B cell (primary cell): ENCODE data around the gene MAP1LC3B2. TPM values are rescaled to one million over a fixed set of nuclear protein-coding genes. Genes with fewer than 3 reads are reported as not detected.

Experiments used
- ATAC-seq: fragments of 200-7000 bp; cut with Tn5 transposase; one replicate; pipeline ENCODE4 v1.10.0; 2021; ENCODE audit warnings: low read depth, mild to moderate bottlenecking, moderate number of reproducible peaks, moderate library complexity
- CTCF ChIA-PET: fragments of 350-600 bp; sonication (Branson Sonifier 250); formaldehyde crosslinking; loops from one replicate; lab custom pipeline; 2021; ENCODE audit warnings: antibody characterized with exemption, inconsistent platforms; lab: Charles Lee
- POLR2A ChIA-PET: fragments of 350-600 bp; sonication (Branson Sonifier 250); formaldehyde crosslinking; loops from one replicate; lab custom pipeline; 2021; ENCODE audit warnings: antibody characterized with exemption; lab: Charles Lee
- DNase-seq: peaks from one replicate; pipeline ENCODE4 v3.0.0; 2013
- H2AFZ ChIP-seq: 2 replicates; pipeline ENCODE4 v1.6.1; 2012; ENCODE audit warnings: mild to moderate bottlenecking, low read depth, low read length; ENCODE audit not compliant: insufficient read depth, poor library complexity, severe bottlenecking
- H3K27ac ChIP-seq, 2 donors: 1 replicate in 1 of 2; 2 replicates in 1 of 2; pipeline ENCODE4 v1.5.1; 2012 to 2013; ENCODE audit warnings: low read length in 2 of 2, mild to moderate bottlenecking in 2 of 2, moderate library complexity in 1 of 2
- H3K27me3 ChIP-seq, 4 experiments: fragments of 200-600 bp in 1 of 4; sonication (generic) in 1 of 4; replicated peaks in 1 of 4; 1 replicate in 2 of 4; 2 replicates in 2 of 4; pipeline versions ENCODE4 v1.6.1 to v1.7.0; 2013 to 2016; ENCODE audit warnings: low read length in 3 of 4, mild to moderate bottlenecking in 2 of 4, mixed read lengths in 1 of 4, moderate library complexity in 1 of 4; ENCODE audit not compliant: insufficient read depth in 4 of 4, control insufficient read depth in 3 of 4; ENCODE audit errors: control extremely low read depth in 1 of 4
- H3K36me3 ChIP-seq, 2 experiments: replicated peaks in 1 of 2; 1 replicate in 1 of 2; 2 replicates in 1 of 2; pipeline versions ENCODE4 v1.6.1 to v1.7.1; 2013; ENCODE audit warnings: low read length in 1 of 2; ENCODE audit not compliant: insufficient read depth in 2 of 2, control insufficient read depth in 1 of 2; ENCODE audit errors: control extremely low read depth in 1 of 2, extremely low read depth in 1 of 2
- H3K4me1 ChIP-seq, 2 donors: fragments of 200-600 bp in 1 of 2; sonication (generic) in 1 of 2; 1 replicate in 1 of 2; 2 replicates in 1 of 2; pipeline versions ENCODE4 v1.5.1 to v1.6.1; 2013 to 2017; ENCODE audit warnings: low read length in 2 of 2; ENCODE audit not compliant: control insufficient read depth in 2 of 2, insufficient read depth in 2 of 2
- H3K4me2 ChIP-seq: replicated peaks from 2 replicates; pipeline ENCODE3; 2012; ENCODE audit warnings: mild to moderate bottlenecking, low read depth, low read length; ENCODE audit not compliant: poor library complexity, severe bottlenecking
- H3K4me3 ChIP-seq, 5 experiments: fragments of 200-600 bp in 1 of 5; sonication (generic) in 1 of 5; 1 replicate in 3 of 5; 2 replicates in 2 of 5; pipeline versions ENCODE4 v1.5.1 to v1.7.0; 2011 to 2016; ENCODE audit warnings: low read length in 4 of 5, mild to moderate bottlenecking in 4 of 5, low read depth in 2 of 5, control low read depth in 1 of 5, moderate library complexity in 1 of 5; ENCODE audit not compliant: insufficient read depth in 1 of 5; ENCODE audit errors: control extremely low read depth in 1 of 5, extremely low read depth in 1 of 5
- H3K79me2 ChIP-seq: fragments of 200-600 bp; sonication (generic); one replicate; pipeline ENCODE4 v1.6.0; 2016; ENCODE audit warnings: low read length; ENCODE audit not compliant: control insufficient read depth, insufficient read depth
- H3K9ac ChIP-seq: fragments of 200-600 bp; sonication (generic); 2 replicates; pipeline ENCODE4 v1.6.1; 2017; ENCODE audit warnings: mild to moderate bottlenecking, low read length, moderate library complexity
- H3K9me3 ChIP-seq, 3 donors: one replicate each; pipeline versions ENCODE4 v1.6.1 to v1.7.1; 2013; ENCODE audit warnings: low read length in 2 of 3; ENCODE audit not compliant: control insufficient read depth in 2 of 3, insufficient read depth in 1 of 3; ENCODE audit errors: control extremely low read depth in 1 of 3
- H4K20me1 ChIP-seq: 2 replicates; pipeline ENCODE4 v1.6.0; 2012; ENCODE audit warnings: mild to moderate bottlenecking, low read length; ENCODE audit not compliant: insufficient read depth, control insufficient read depth, poor library complexity, severe bottlenecking
- H3K27ac Mint-ChIP-seq: one replicate; pipeline ENCODE4 v1.8.0; 2021; ENCODE audit warnings: mixed read lengths
- H3K27me3 Mint-ChIP-seq: one replicate; pipeline ENCODE4 v1.8.0; 2021; ENCODE audit warnings: mixed read lengths
- H3K4me1 Mint-ChIP-seq: one replicate; pipeline ENCODE4 v1.8.0; 2021; ENCODE audit warnings: mixed read lengths
- H3K4me3 Mint-ChIP-seq: one replicate; pipeline ENCODE4 v1.8.0; 2021; ENCODE audit warnings: mixed read lengths
- H3K9me3 Mint-ChIP-seq: one replicate; pipeline ENCODE4 v1.8.0; 2022; ENCODE audit warnings: mixed read lengths; ENCODE audit not compliant: insufficient read depth
- EZH2 ChIP-seq: IDR thresholded peaks from 2 replicates; pipeline ENCODE4 v1.6.1; 2012; ENCODE audit warnings: borderline replicate concordance, low read depth, mild to moderate bottlenecking, moderate library complexity, low read length; ENCODE audit not compliant: insufficient read depth, poor library complexity, severe bottlenecking
- WGBS: methylation state at CpG from one replicate; pipeline ENCODE4 v1.1.5; 2013; ENCODE audit warnings: missing lambda C conversion rate; ENCODE audit not compliant: insufficient coverage; 5-methylcytosine and 5-hydroxymethylcytosine counted together
- intact Hi-C: fragments of 100-400 bp; cut with micrococcal nuclease; formaldehyde crosslinking; loops from one replicate; pipeline ENCODE4 v1.10.0; 2022
- polyA plus RNA-seq: library from polyadenylated mRNA; depleted of rRNA; stranded (reverse); fragments of >200 nt; gene quantifications from 2 replicates; pipeline ENCODE4 v1.2.3, GENCODE V29; 2012
- total RNA-seq, 2 donors: library from RNA; stranded (reverse); fragments of 120-200 nt in 1 of 2; gene quantifications; 1 replicate in 1 of 2; 2 replicates in 1 of 2; pipeline versions ENCODE4 v1.2.3 to v1.2.4, GENCODE V29; 2013 to 2022
- TF ChIP-seq, protein P1 (sequence below): fragments of 200-600 bp; IDR thresholded peaks from one replicate; pipeline ENCODE4 v1.8.0; 2022; ENCODE audit warnings: antibody characterized with exemption, mild to moderate bottlenecking

MAP1LC3B2 gene
- total and polyA plus RNA-seq, 2 donors (not counting 1 experiment from before 2014, with no cell fraction given), result 0.28 to 1.0 TPM

DNA sequence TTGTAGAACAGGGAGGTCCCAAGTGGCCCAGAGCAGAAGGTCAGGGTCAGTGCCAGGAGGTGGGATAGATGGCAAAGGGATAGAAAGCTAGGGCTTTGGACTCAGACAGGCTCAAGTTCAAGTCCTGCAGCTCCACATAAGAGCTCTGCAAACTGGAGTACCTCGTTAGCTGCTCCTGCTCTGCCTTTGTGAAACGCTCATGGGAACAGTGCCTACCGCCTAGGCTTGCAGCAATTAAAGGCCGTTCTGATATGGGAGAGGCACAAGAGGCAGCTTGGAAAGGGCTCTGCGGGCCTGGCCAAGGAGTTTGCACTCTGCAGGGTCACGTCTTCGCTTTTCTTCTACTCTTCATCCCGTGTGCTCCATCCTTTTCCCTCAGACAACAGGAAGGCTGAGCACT, 54.1 kb downstream of the MAP1LC3B2 start:
- Mint-ChIP-seq H3K4me3 (no peak overlapping the region), H3K9me3 (no peaks in the 10 kb centered on the region), H3K27me3 (no peaks in the 10 kb centered on the region), H3K4me1 (peaks cover 4% of the 10 kb centered on the region), H3K27ac (no peak overlapping the region)
- ATAC-seq (no peak), DNase-seq (no peak)
- Histone ChIP-seq H2AFZ (no peak overlapping the region), H3K4me3 (no peak overlapping the region), H3K4me2 (no peak overlapping the region), H3K9ac (no peak overlapping the region), H3K9me3 (peaks cover 0 to 3% (median under 1%) of the 10 kb centered on the region in 3 donors), H3K4me1 (peaks cover 0 to 4% of the 10 kb centered on the region in 2 donors), H4K20me1 (no peaks in the 10 kb centered on the region), H3K79me2 (no peaks in the 10 kb centered on the region), H3K36me3 (no peaks in the 10 kb centered on the region), H3K27me3 (no peaks in the 10 kb centered on the region), H3K27ac (no peak overlapping the region)
- TF ChIP-seq, protein P1, sequence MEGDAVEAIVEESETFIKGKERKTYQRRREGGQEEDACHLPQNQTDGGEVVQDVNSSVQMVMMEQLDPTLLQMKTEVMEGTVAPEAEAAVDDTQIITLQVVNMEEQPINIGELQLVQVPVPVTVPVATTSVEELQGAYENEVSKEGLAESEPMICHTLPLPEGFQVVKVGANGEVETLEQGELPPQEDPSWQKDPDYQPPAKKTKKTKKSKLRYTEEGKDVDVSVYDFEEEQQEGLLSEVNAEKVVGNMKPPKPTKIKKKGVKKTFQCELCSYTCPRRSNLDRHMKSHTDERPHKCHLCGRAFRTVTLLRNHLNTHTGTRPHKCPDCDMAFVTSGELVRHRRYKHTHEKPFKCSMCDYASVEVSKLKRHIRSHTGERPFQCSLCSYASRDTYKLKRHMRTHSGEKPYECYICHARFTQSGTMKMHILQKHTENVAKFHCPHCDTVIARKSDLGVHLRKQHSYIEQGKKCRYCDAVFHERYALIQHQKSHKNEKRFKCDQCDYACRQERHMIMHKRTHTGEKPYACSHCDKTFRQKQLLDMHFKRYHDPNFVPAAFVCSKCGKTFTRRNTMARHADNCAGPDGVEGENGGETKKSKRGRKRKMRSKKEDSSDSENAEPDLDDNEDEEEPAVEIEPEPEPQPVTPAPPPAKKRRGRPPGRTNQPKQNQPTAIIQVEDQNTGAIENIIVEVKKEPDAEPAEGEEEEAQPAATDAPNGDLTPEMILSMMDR, result no peak
- TF ChIP-seq EZH2, result no peak
- intact Hi-C loops, result no loop called here
- WGBS, result 92% methylated on average over 8 of the region's 8 CpGs
- ChIA-PET CTCF (interaction anchor here (1.2 kb wide), 1 partner anchor 597 kb away, joined by 4 read pairs; no protein-coding TSS in a partner anchor), POLR2A (no interaction called here)

DNA sequence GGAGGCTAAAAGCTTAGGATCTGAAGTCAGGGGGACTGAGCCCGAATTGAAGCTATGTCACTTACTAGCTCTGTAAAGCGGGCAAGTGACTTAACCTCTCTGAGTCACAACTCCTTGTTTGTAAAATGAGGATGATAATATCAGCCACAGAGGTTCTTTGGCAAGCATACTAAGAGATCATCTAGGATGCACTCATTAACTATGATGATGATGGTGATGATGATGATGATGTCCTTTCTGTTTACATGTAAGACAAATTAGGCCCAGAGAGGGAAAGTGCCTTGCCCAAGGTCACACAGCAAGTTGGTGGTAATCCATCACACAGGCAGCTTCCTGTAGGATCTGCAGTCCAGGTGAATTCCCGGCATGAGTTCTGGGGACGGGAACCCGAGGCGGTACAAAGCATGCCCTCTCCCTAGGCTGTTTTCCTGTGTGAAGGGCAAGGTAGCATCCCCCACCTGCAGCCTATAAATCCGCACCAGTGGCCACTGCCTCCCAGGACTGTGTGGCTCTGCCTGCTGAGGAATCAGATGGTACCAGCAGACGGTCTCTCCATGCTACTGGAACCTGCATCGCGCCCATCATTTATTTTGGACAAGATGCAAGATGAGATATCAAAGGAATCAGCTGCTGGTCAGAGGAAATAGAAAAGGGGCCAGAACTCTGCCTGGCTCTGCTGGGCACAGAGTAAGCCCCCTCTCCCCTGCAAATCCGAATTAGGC, 55.2 kb downstream of the MAP1LC3B2 start:
- Histone ChIP-seq H3K4me2 (no peak overlapping the region), H3K9ac (no peak overlapping the region), H2AFZ (no peak overlapping the region), H3K27ac (no peak overlapping the region), H3K4me1 (peaks cover 0 to 4% of the 10 kb centered on the region in 2 donors), H4K20me1 (no peaks in the 10 kb centered on the region), H3K36me3 (no peaks in the 10 kb centered on the region), H3K27me3 (no peaks in the 10 kb centered on the region), H3K4me3 (no peak overlapping the region), H3K79me2 (no peaks in the 10 kb centered on the region), H3K9me3 (peaks cover 0 to 9% (median 5%) of the 10 kb centered on the region in 3 donors)
- H3K27ac Mint-ChIP-seq, result no peak overlapping the region
- ChIA-PET POLR2A (no interaction called here), CTCF (interaction anchor here (1.1 kb wide), 1 partner anchor 14 kb away, joined by 3 read pairs; no protein-coding TSS in a partner anchor)
- H3K9me3 Mint-ChIP-seq, result no peaks in the 10 kb centered on the region
- TF ChIP-seq EZH2, result no peak
- TF ChIP-seq, protein P1, result no peak
- WGBS, result 96% methylated on average over 9 of the region's 11 CpGs
- ATAC-seq (no peak), DNase-seq (no peak)
- H3K4me3 Mint-ChIP-seq, result no peak overlapping the region
- intact Hi-C loops, result no loop called here
- H3K27me3 Mint-ChIP-seq, result no peaks in the 10 kb centered on the region
- peaks cover 3% of the 10 kb centered on the region for H3K4me1 Mint-ChIP-seq
